ENCODE results near the gene SGO2. TPM values are rescaled to one million over a fixed set of nuclear protein-coding genes. Genes with fewer than 3 reads are reported as not detected.

Gene SGO2
- 2.2 and 22.3 TPM in 2 replicates for total RNA-seq

GRCh38 chr2:200525882-200526651 lies at the start of gene SGO2:
SGO2 (plus strand) TSS chr2:200526207; CDS start chr2:200532976, 6,769 bp downstream.

GRCh38 chr2:200509612-200510433 lies 16.2 kb upstream of the SGO2 start, which contains the start of gene KCTD18:
KCTD18 (minus strand) TSS chr2:200510068; CDS start chr2:200507016, 3,052 bp downstream.

GRCh38 chr2:200585730-200586643 lies 60.0 kb downstream of the SGO2 start, which contains the start of gene AOX1:
AOX1 (plus strand) TSS chr2:200586014; CDS start chr2:200586109, 95 bp downstream.

Other genes with a start within 250 kb of the SGO2 start
- gene SPATS2L, start 219.5 kb upstream of the SGO2 start, total RNA-seq, result 94.1 and 102 TPM in 2 replicates
- gene KCTD18, start 16.1 kb upstream of the SGO2 start, total RNA-seq, result 33.7 and 34.2 TPM in 2 replicates
- gene AOX1, start 59.8 kb downstream of the SGO2 start, total RNA-seq, result 38.1 and 41.0 TPM in 2 replicates

All from smooth muscle cell of trachea (primary cell).